Umbilical cord (tissue), 2 donors: Measurements from ENCODE around the gene MCF2L. TPM values are rescaled to one million over a fixed set of nuclear protein-coding genes. Genes with fewer than 3 reads are reported as not detected.
"Not testable (repeated sequence)": the region's sequence is repeated elsewhere in the genome, so short reads cannot be mapped to it uniquely, and the experiment has no call there.

Experiments used
- DNase-seq: peaks from one replicate; pipeline ENCODE4 v3.0.0-alpha.2; 2015; ENCODE audit warnings: low spot score
- total RNA-seq: library from RNA; depleted of rRNA; stranded (reverse); fragments of >200 nt; gene quantifications from one replicate; pipeline ENCODE4 v1.2.3, GENCODE V29; 2014; ENCODE audit warnings: low replicate concordance; ENCODE audit not compliant: insufficient read depth

The MCF2L gene
- total RNA-seq, 1 donor from 2014 or later: 9.4 TPM

DNA sequence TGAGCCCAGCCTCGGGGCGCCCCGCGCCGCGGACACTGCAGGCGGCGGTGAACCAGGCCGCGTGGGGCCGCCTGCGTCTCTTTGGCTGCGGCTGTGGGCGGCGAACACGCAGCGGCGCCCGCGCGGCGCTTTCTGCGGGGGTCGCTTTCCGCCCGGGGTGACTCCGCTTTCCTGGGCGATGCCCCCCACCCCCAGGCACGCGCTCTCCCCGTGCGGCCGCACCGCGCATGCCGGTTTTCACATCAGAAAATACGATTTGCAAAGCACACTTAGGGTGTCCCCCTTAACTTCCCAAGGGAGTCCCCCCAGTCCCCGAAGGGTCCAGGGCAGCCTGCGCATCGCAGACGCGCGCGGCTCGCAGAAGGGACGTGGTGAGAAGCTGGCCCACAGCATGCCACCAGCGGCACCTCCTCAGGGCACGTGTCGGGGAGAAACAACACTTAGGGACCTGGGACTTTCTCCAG lies 141.9 kb downstream of the MCF2L start:
- DNase-seq: no peak

DNA sequence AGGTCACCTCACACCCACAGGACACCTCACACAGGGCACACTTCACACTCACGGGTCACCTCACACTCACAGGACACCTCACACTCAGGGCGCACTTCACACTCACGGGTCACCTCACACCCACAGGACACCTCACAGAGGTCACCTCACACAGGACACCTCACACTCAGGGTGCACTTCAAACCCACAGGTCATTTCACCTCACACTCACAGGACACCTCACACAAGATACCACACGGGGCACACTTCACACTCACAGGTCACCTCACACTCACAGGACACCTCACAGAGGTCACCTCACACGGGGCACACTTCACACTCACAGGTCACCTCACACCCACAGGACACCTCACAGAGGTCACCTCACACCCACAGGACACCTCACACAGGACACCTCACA lies 142.8 kb downstream of the MCF2L start:
- not testable (repeated sequence) for DNase-seq

DNA sequence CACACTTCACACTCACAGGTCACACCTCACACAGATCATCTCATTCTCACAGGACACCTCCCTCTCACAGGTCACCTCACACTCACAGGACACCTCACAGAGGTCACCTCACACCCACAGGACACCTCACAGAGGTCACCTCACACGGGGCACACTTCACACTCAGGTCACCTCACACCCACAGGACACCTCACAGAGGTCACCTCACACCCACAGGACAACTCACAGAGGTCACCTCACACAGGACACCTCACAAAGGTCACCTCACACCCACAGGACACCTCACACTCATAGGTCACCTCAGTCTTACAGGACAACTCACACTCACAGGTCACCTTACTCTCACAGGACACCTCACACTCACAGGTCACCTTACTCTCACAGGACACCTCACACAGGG lies 143.5 kb downstream of the MCF2L start:
- not testable (repeated sequence) for DNase-seq

DNA sequence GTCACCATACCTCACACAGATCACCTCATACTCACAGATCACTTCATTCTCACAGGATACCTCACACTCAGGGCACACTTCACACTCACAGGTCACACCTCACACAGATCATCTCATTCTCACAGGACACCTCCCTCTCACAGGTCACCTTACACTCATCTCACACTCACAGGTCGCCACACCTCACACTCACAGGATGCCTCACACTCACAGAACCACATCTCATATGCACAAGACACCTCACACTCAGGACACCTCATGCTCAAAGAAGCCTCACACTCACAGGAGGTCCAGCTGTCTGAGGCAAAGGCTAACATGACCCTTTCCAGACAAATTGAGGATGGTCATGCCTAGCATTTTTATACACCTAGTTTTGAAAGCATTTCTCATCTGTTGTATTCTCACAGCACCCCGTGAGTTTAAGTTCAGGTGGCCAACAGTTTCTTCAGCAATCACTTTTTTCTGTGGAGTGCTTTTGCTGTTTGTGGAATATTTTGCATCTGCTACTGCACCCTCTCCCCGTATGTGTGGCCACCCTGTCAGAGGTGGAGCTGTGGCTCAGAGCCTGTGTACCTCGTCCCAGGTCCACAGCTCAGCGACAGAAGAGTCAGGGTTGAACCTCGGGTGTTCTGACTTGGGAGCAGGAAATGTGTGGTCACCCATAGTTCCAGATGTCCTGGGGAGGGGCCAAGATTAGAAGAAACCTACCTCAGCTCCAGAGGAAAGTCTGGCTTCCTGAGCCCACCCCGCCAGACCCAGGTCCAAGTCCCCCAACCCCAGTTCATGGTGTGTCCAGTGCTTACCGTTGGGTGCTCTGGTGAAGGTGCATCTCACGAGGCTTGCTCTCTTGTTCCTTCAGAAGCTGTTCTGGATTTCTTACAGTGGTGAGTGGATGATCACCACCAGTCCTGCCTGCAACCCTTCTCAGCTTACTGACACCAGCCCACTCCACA lies 144.2 kb downstream of the MCF2L start:
- no peak for DNase-seq

DNA sequence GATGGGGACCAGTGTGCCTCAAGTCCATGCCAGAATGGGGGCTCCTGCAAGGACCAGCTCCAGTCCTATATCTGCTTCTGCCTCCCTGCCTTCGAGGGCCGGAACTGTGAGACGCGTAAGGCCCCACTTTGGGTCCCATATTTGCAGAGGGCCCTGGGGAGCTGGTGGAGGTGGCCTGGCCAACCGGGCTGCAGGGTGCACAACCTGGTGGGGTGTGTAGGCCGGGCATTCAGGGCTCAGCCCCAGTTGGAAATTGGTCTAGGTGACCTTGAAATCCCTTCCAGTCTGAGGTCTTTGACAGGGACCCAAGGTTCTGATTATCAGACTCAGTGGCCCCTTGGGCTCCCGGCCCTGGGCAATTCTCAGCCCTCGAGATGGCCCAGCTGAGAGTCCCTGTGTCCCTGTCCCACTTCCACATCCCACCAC lies 144.8 kb downstream of the MCF2L start:
- no peak for DNase-seq

DNA sequence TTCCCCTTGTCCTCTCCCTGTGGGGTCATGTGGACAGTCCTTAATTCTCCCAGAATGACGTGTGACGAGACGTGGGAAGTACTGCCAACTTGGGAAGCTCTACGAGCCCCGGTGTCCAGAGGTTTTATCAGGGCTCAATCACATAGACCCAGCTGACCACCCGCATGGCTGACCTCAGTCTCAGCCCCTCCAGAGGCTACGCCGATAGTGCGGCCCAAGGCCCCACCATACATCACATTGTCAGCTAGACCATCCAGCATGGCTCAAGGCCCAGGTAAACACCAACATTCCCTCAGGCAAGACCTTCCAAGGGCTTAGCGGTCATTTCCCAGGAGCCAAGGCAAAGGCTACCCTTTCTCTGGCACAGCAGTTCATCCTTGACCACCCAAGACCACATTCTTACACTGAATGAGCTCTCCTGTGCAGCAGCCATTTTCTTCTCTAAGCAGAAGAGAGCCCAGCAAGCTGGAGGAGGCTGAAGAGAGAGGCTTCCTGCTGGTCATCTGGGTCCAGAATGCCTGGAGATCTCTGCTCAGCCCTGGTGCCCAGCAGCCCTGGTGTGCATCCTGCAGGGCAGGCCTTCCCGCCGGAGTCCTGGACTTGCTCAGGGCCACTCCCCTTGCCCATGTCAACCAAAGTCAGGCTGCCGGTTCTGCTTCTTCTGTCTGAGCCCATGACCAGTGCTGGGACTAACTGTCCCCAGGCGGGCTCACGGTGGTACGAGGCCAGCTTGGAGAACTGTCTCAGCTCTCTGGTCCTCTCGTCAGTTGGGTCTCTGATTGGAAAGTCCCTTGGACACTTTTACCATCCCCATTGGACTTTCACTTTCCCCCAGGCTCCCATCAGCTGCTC lies 145.7 kb downstream of the MCF2L start:
- no peak for DNase-seq

DNA sequence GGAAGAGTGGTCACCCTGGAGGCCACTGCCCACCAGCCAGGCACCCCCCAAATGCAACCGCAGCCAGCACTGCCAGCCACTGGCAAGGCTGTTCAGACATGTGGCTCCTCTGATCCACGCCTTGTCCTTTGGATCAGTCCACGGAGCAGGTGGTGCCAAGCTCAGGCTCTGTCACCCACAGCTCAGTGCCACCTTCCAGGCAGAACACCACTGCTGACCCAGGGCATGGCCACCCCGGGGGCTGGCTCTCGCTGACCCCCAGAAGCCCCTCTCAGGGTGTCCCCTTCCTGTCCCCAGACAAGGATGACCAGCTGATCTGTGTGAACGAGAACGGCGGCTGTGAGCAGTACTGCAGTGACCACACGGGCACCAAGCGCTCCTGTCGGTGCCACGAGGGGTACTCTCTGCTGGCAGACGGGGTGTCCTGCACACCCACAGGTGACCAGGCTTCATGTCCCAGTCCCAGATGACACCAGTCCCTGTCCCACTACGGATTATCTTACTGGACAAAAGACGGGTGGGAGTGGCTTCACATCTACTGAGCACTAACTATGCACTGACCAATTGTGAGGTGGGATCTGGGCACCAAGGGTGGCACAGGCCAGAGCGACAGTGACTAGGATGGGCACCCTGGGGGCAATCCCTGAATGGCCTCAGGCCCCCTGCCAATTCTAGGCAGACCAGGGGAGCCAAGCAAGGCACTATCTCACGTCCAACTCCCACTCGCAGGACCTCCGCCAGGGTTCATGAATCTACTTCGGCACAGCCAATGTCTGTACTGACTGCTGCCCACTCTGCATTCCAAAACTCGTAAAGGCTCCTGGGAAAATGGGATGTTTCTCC lies 146.6 kb downstream of the MCF2L start:
- DNase-seq: no peak

DNA sequence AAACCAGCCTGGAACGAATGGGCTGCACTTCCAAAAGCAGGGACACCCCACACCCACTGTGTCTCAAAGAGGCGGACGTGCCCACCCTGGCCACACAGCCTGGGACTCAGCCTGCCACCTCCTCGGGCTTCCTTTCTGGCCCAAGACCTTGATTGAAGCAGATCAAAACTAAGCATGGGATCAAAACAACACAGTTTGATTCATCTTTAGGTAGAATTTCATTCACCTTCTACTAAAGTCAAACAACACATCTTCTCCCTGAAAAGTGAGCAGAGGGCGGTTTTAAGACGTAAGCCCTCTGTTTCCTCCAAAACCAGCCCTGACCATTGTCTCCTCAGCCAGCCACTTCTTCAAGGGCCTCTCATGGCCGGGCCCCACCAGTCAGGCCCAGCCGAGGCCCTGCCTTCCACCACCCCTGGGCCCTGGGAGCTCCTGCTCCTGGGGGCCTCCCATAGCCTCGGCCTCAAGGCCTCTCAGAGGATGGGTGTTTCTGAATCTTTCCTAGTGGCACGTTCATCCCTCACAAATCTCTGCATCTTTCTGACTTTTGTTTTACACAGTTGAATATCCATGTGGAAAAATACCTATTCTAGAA lies 147.3 kb downstream of the MCF2L start:
- DNase-seq: no peak

DNA sequence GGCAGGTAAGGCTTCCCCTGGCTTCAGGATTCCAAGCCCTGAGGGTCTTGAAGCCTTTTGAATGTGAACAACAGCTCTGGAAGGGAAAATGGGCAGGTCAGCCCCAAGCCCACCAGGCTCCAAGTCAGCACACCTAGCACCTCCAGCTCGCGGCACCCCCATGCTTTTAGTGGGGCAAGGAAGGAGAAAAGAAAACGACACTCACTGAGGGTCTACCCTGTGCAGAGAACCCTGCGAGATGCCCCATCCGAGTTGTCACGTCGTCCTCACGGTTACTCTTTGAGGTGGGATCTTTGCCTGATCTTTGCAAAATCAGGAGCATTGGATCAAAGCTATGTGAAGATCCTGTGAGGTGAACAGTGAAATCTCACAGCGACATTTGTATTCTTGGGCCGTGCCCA lies 147.9 kb downstream of the MCF2L start:
- DNase-seq: no peak

DNA sequence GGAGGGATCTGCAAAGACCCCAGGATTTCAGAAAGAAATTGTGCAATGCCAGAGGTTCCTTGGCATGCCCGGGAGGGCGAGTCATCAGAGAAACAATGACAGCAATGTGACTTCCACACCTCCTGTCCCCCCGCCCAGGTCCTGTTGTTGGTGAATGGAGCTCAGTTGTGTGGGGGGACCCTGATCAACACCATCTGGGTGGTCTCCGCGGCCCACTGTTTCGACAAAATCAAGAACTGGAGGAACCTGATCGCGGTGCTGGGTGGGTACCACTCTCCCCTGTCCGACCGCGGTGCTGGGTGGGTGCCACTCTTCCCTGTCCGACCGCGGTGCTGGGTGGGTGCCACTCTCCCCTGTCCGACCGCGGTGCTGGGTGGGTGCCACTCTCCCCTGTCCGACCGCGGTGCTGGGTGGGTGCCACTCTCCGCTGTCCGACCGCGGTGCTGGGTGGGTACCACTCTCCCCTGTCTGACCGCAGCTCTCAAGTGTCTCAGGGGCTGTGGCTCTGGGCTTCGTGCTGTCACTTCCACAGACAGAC lies 148.4 kb downstream of the MCF2L start:
- DNase-seq: no peak

DNA sequence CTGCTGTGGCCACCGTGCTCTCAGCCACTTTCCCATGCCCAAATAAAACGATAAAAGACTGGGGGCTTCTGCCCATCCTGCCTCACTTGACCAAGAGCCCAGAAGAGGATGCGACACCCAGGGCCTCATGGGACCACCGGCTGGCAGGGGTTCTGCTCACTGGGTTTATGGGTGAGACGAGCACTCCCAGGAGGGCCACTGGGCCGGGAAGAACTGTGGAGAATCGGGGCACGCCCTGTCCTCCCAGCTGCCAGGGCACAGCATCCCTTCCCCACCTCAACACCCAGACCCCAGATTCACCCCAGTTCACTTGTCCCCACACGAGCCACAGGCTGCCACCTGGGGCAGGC lies 148.9 kb downstream of the MCF2L start:
- no peak for DNase-seq

DNA sequence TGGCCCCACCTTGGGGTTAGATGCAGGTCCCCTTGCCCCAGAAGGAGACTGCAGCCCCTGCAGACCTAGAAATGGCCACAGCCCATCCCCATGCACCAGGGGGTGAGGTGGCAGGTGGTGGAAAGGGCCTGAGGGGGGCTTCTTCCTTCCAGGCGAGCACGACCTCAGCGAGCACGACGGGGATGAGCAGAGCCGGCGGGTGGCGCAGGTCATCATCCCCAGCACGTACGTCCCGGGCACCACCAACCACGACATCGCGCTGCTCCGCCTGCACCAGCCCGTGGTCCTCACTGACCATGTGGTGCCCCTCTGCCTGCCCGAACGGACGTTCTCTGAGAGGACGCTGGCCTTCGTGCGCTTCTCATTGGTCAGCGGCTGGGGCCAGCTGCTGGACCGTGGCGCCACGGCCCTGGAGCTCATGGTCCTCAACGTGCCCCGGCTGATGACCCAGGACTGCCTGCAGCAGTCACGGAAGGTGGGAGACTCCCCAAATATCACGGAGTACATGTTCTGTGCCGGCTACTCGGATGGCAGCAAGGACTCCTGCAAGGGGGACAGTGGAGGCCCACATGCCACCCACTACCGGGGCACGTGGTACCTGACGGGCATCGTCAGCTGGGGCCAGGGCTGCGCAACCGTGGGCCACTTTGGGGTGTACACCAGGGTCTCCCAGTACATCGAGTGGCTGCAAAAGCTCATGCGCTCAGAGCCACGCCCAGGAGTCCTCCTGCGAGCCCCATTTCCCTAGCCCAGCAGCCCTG lies 149.4 kb downstream of the MCF2L start:
- no peak for DNase-seq

DNA sequence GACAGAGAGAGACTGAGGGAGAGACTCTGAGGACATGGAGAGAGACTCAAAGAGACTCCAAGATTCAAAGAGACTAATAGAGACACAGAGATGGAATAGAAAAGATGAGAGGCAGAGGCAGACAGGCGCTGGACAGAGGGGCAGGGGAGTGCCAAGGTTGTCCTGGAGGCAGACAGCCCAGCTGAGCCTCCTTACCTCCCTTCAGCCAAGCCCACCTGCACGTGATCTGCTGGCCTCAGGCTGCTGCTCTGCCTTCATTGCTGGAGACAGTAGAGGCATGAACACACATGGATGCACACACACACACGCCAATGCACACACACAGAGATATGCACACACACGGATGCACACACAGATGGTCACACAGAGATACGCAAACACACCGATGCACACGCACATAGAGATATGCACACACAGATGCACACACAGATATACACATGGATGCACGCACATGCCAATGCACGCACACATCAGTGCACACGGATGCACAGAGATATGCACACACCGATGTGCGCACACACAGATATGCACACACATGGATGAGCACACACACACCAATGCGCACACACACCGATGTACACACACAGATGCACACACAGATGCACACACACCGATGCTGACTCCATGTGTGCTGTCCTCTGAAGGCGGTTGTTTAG lies 150.3 kb downstream of the MCF2L start:
- no peak for DNase-seq

DNA sequence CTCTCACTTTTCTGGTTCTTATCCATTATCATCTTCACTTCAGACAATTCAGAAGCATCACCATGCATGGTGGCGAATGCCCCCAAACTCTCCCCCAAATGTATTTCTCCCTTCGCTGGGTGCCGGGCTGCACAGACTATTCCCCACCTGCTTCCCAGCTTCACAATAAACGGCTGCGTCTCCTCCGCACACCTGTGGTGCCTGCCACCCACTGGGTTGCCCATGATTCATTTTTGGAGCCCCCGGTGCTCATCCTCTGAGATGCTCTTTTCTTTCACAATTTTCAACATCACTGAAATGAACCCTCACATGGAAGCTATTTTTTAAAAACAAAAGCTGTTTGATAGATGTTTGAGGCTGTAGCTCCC lies 150.8 kb downstream of the MCF2L start:
- no peak for DNase-seq

DNA sequence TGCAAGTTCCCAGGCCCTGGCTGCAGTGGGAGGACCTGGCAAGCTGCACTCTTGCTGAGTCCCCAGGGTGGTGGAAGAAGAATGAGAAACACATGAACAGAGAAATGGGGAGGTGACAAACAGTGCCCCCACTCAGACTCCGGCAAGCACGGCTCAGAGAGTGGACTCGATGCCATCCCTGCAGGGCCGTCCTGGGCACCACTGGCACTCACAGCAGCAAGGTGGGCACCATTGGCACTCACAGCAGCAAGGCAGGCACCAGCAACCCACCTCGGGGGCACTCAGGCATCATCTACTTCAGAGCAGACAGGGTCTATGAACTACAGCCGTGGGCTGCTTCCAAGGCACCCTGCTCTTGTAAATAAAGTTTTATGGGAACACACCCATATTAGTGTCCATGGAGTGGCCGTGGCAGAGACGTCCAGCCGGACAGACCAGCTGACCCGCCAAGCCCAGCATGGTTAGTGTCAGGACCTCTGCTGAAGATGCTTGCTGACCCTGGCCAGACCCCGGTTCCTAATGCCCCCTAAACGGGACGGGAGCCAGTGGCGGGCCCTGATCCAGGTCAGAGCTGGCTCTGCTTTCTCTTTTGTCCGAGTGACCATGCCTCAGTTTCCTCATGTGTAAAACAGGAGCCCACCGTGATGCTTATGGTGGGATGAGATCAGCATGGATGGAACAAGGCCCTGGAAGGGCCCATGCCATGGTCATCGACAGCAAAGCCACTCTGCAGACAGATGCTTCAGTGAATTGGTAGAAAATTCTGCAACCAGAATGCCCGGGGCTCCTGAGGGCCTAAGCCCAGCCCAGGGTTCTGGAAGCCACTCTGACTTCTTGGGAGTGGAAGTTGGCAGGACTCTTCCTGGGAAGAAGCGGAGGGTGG lies 151.5 kb downstream of the MCF2L start:
- no peak for DNase-seq

DNA sequence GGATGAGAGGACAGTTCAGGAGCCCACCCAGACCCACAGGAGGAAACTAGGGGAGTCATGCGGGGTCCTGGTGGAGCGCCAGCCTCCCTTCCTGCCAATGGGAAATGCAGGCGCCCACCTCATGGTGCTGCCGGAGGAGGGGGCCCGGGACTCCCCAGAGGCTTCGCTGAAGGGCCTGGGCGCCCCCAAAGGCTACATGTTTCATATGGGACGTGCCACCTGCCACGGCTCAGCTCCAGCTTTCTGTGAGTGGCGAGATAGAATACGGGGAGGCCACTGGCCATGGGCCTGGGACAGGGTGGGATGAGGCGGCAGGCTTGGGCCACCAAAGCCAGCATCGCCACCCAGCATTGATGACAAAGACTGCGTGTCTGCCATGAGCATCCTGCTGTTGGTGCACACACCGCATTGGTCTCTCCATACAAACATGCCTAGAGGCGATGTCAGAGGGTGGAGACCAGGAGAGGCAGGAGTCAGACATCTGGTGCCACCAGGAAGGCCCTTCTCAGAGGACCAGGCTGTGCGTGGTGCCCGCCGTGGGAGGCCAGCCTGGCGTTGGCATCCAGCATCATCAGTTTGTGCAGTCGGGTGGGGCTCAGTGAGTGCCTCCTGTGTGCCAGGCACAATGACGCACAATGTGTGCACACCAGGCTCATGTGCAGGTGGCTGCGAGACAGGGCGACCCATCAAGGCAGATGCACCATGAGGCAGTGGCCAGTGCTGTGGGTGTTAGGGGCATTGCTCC lies 152.3 kb downstream of the MCF2L start:
- no peak for DNase-seq

DNA sequence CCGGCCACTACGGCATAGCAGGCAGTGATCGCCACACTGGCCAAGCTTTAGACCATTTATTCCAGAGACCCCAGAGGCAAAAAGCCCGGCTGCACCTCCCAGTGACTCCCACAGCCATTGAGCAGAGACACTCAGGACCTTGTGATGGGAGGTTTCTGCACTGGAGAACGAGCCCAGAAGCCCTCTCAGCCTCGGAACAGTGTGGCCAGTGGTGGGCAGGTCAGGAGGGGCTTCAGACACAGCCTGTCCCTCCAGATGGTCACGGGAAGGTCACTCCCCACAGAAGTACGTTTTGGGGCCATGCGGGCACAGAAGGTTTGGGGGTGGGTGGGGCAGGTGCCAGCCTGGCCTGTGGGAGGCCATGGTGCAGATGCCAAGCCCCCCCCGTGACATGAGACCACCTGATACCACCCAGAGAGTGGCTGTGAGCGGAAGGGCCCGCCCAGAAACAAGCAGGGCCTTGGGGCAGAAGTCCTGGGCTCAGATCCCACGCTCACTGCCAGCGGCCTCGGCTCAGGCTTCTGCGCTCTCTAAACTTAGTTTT lies 153.0 kb downstream of the MCF2L start:
- no peak for DNase-seq
